ENCODE results near the gene LAX1.

Gene LAX1

DNA sequence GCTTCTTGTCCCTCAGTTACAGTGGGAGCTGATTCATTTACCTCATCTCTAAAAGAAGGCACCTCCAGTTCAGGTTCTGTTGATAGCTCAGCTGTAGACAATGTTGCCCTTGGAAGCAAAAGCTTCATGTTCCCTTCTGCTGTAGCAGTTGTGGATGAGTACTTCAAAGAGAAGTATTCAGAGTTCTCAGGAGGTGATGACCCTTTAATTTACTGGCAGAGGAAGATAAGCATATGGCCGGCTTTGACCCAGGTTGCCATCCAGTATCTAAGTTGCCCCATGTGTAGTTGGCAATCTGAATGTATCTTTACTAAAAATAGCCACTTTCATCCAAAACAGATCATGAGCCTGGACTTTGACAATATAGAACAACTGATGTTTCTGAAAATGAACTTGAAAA lies 35.0 kb downstream of the LAX1 start:
- DNase-seq (ENCODE audit: low spot score), result no peak
- in situ Hi-C loops (cut with MboI; ENCODE audit: low sequenced_read_pairs, unreplicated experiment), result no loop called here
- TF ChIP-seq, protein P1, sequence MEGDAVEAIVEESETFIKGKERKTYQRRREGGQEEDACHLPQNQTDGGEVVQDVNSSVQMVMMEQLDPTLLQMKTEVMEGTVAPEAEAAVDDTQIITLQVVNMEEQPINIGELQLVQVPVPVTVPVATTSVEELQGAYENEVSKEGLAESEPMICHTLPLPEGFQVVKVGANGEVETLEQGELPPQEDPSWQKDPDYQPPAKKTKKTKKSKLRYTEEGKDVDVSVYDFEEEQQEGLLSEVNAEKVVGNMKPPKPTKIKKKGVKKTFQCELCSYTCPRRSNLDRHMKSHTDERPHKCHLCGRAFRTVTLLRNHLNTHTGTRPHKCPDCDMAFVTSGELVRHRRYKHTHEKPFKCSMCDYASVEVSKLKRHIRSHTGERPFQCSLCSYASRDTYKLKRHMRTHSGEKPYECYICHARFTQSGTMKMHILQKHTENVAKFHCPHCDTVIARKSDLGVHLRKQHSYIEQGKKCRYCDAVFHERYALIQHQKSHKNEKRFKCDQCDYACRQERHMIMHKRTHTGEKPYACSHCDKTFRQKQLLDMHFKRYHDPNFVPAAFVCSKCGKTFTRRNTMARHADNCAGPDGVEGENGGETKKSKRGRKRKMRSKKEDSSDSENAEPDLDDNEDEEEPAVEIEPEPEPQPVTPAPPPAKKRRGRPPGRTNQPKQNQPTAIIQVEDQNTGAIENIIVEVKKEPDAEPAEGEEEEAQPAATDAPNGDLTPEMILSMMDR (IDR thresholded peaks at IDR 0.05; ENCODE audit: borderline replicate concordance, control extremely low read depth, extremely low read depth, insufficient read depth, missing control alignments), result no peak

DNA sequence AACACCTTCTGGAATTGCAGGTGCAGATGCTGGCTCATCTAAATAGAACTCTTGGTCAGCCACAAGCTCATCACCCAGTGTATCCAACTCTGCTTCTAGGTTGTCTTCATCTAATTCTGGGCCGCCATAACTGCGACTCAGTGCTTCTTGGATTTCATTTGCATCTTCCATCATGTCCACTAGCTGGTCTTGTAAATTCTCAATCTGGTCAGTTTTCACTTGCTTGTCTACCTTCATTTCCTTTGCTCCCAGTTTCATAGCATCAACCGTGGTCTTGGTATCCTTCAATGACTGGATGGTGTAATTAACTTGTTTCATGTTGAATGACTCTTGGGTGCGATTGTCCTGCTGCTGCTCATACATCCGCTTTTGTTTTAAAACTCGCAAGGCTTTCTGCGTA lies 40.7 kb downstream of the LAX1 start:
- DNase-seq (ENCODE audit: low spot score), result no peak
- in situ Hi-C loops (cut with MboI; ENCODE audit: low sequenced_read_pairs, unreplicated experiment), result no loop called here
- TF ChIP-seq, protein P1 (IDR thresholded peaks at IDR 0.05; ENCODE audit: borderline replicate concordance, control extremely low read depth, extremely low read depth, insufficient read depth, missing control alignments), result no peak

DNA sequence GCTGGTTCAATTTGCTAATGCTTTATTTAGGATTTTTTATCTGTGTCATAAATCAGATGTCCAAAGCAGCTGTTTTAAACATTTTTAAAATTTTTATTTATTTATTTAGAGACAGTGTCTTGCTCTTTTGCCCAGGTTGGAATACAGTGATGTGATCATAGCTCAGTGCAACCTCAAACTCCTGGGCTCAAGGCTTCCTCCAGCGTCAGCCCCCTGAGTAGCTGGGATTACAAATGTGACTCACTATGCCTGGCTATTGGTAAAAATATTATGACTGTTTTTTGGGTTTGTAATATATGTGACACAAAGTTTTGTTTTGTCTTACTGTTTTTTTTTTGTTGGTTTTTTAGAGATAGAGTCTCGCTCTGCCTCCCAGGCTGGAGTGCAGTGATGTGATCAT lies 42.2 kb downstream of the LAX1 start:
- in situ Hi-C loops (cut with MboI; ENCODE audit: low sequenced_read_pairs, unreplicated experiment), result no loop called here
- no peak for DNase-seq (ENCODE audit: low spot score)
- TF ChIP-seq, protein P1 (IDR thresholded peaks at IDR 0.05; ENCODE audit: borderline replicate concordance, control extremely low read depth, extremely low read depth, insufficient read depth, missing control alignments), result no peak

DNA sequence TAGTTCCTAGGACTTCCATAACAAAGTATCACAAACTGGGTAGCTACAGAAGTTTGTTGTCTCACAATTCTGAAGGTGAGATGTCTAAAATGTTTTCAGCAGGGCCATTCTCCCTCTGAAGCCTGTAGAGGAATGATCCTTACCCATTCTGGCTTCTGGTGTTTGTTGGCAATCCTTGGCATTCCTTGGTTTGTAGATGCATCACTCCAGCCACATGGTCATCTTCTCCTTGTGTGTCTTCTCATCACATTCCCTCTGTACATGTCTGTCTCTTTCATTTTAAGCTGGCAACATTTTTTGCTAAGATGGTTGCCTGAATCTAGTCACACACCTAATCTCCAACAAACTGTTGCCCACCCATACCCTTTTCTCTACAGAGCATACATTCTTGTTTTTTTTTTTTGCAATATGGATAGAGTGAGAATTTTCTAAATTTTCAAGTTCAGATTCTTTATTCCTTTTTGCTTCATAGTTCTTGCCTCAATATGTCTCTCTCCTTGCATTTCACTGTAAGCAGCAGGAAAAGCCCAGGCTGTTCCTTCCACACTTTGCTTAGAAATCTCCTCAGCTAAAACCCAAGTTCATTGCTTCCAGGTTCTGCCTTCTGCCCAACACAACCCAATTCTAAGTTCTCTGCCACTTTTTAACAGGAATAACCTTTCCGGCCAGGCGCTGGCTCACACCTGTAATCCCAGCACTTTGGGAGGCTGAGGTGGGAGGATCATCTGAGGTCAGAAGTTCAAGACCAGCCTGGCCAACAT lies 48.8 kb downstream of the LAX1 start:
- in situ Hi-C loops (cut with MboI; ENCODE audit: low sequenced_read_pairs, unreplicated experiment), result no loop called here
- no peak for DNase-seq (ENCODE audit: low spot score)
- TF ChIP-seq, protein P1 (IDR thresholded peaks at IDR 0.05; ENCODE audit: borderline replicate concordance, control extremely low read depth, extremely low read depth, insufficient read depth, missing control alignments), result no peak

DNA sequence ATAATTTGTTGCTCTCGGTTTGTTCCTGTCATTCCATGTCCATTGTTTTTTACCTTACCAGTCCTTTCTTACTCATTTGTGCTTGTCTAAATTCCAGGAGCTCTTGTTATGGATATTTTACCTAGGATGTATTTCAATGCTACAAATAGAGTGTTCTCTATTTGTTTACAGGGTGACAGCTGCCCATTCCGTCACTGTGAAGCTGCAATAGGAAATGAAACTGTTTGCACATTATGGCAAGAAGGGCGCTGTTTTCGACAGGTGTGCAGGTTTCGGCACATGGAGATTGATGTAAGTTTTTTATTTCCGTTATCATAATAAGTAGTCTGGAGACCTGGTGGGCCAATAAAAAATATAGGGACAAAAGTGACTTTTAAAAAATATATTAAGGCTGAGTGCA lies 53.4 kb downstream of the LAX1 start:
- DNase-seq (ENCODE audit: low spot score), result no peak
- TF ChIP-seq, protein P1 (IDR thresholded peaks at IDR 0.05; ENCODE audit: borderline replicate concordance, control extremely low read depth, extremely low read depth, insufficient read depth, missing control alignments), result no peak
- in situ Hi-C loops (cut with MboI; ENCODE audit: low sequenced_read_pairs, unreplicated experiment), result no loop called here

DNA sequence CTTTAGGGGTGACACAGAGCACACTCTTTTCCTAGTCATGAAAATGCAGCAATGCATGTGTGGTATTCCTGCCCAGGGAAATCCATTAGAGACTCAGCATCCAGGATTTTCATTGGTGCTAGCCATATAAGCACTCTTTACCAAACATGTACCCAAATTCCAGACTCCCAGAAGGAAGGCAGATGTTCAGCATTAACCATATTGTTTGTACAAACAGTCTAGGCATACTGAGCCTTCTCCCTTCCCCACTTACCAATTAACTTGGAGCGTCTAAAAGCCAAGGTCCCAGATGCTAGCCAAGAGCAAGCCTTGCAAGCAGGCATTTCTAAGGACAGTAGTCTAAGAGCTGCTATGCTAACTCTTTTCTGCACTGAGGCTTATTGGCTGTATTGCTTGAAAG lies 58.3 kb downstream of the LAX1 start:
- no peak for DNase-seq (ENCODE audit: low spot score)
- in situ Hi-C loops (cut with MboI; ENCODE audit: low sequenced_read_pairs, unreplicated experiment), result no loop called here
- TF ChIP-seq, protein P1 (IDR thresholded peaks at IDR 0.05; ENCODE audit: borderline replicate concordance, control extremely low read depth, extremely low read depth, insufficient read depth, missing control alignments), result no peak
